SK-N-SH treated with all-trans-retinoic acid at 6 μM for 48 hours (cell line): Measurements from ENCODE around the gene AGBL2.

Source experiments
- ARNTL ChIP-seq: fragments of 450-650 bp; formaldehyde crosslinking; IDR thresholded peaks from 2 replicates; pipeline ENCODE4 v1.5.0; 2020; ENCODE audit warnings: low read depth, mild to moderate bottlenecking, moderate library complexity, borderline replicate concordance
- BACH2 ChIP-seq: fragments of 250-450 bp; sonication (Bioruptor Pico); IDR thresholded peaks from 2 replicates; pipeline ENCODE4 v1.9.0; 2021; ENCODE audit warnings: mild to moderate bottlenecking, borderline replicate concordance
- CSDC2 ChIP-seq: fragments of 250-450 bp; sonication (Bioruptor Pico); IDR thresholded peaks from 2 replicates; pipeline ENCODE4 v1.5.0; 2020; ENCODE audit warnings: mild to moderate bottlenecking, moderate library complexity
- ISL1 ChIP-seq: fragments of 250-450 bp; sonication (Bioruptor Pico); IDR thresholded peaks from 2 replicates; pipeline ENCODE4 v2.1.2; 2022; ENCODE audit warnings: mild to moderate bottlenecking, moderate library complexity
- OSR1 ChIP-seq: fragments of 250-450 bp; sonication (Bioruptor Pico); IDR thresholded peaks from 2 replicates; pipeline ENCODE4 v1.8.0; 2022; ENCODE audit warnings: moderate library complexity, mild to moderate bottlenecking, inconsistent platforms
- PATZ1 ChIP-seq: fragments of 250-450 bp; sonication (Bioruptor Pico); IDR thresholded peaks from 2 replicates; pipeline ENCODE4 v1.8.0; 2020; ENCODE audit warnings: mild to moderate bottlenecking, moderate library complexity, borderline replicate concordance
- POU6F1 ChIP-seq: fragments of 250-450 bp; sonication (Bioruptor Pico); IDR thresholded peaks from 2 replicates; pipeline ENCODE4 v1.8.0; 2021; ENCODE audit warnings: low read depth, mild to moderate bottlenecking, moderate library complexity, borderline replicate concordance
- RARB ChIP-seq: fragments of 250-450 bp; sonication (Bioruptor Pico); IDR thresholded peaks from 2 replicates; pipeline ENCODE4 v1.8.0; 2021; ENCODE audit warnings: mild to moderate bottlenecking, moderate library complexity
- ZFP3 ChIP-seq: fragments of 250-450 bp; sonication (Bioruptor Pico); IDR thresholded peaks from 2 replicates; pipeline ENCODE4 v1.5.0; 2020; ENCODE audit warnings: mild to moderate bottlenecking, moderate library complexity
- ZFP30 ChIP-seq: fragments of 450-650 bp; formaldehyde crosslinking; IDR thresholded peaks from 2 replicates; pipeline ENCODE4 v1.5.0; 2022; ENCODE audit warnings: mild to moderate bottlenecking, moderate library complexity
- ZNF70 ChIP-seq: fragments of 450-650 bp; formaldehyde crosslinking; IDR thresholded peaks from 2 replicates; pipeline ENCODE4 v1.5.0; 2020; ENCODE audit warnings: mild to moderate bottlenecking, moderate library complexity
- ZNF8 ChIP-seq: fragments of 450-650 bp; formaldehyde crosslinking; IDR thresholded peaks from 2 replicates; pipeline ENCODE4 v1.5.0; 2020; ENCODE audit warnings: mild to moderate bottlenecking, moderate library complexity

- TF ChIP-seq ARNTL, result no peak
- TF ChIP-seq PATZ1 (CRISPR knock-in tag), result no peak
- TF ChIP-seq OSR1 (CRISPR knock-in tag), result no peak
- TF ChIP-seq RARB, result no peak
- no peak for TF ChIP-seq ZNF8 (CRISPR knock-in tag)
- no peak for TF ChIP-seq POU6F1 (CRISPR knock-in tag)
- TF ChIP-seq BACH2 (CRISPR knock-in tag), result no peak
- no peak for TF ChIP-seq ZNF70
- TF ChIP-seq CSDC2, result no peak
- TF ChIP-seq ISL1 (CRISPR knock-in tag), result no peak
- no peak for TF ChIP-seq ZFP30 (CRISPR knock-in tag)
- no peak for TF ChIP-seq ZFP3
These were observed 10.9 kb upstream of the AGBL2 start for GRCh38 chr11:47726118-47726442.
